ENCODE data around the gene ACP3. TPM values are rescaled to one million over a fixed set of nuclear protein-coding genes. Genes with fewer than 3 reads are reported as not detected.

The ACP3 gene, protein sequence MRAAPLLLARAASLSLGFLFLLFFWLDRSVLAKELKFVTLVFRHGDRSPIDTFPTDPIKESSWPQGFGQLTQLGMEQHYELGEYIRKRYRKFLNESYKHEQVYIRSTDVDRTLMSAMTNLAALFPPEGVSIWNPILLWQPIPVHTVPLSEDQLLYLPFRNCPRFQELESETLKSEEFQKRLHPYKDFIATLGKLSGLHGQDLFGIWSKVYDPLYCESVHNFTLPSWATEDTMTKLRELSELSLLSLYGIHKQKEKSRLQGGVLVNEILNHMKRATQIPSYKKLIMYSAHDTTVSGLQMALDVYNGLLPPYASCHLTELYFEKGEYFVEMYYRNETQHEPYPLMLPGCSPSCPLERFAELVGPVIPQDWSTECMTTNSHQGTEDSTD
- total RNA-seq (not detected), total RNA-seq (0 to 3.1 (median 0) reads per million in 172 experiments)
- polyA plus RNA-seq (2013, experiment 1 of 2) = 2.5 TPM
- polyA plus RNA-seq (2013, experiment 2 of 2) = 1.7 TPM

DNA sequence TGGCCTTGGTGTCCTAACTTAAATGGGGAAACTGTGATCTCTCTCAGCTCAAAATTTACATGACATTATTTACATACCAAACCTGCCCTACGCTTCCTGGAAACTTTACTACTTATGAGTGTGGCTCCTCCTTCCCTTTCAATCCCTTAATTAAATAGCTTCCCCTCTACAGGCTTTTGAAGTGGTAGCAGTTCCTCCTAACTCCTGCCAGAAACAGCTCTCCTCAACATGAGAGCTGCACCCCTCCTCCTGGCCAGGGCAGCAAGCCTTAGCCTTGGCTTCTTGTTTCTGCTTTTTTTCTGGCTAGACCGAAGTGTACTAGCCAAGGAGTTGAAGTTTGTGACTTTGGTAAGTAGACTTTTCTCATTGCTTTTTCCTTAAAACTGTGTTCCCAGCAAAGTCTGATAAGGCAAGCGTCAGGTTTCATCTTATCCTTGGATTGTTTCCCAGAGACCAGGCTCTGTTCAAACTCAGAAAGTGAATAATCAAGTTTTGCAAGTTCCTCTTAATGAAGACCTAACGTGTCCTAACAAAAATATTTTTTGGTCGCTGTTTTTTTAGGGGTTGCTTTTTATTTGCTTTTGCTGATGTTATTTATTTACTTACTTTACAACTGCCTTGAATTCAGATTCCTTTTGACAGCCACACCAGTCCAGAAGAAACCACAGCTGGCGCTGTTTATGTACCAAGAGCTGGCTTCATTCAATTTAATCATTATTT is at the start of gene ACP3:
ACP3 (plus strand) TSS at position 179 of the 720 bp plus-strand sequence; CDS start at position 229, 50 bp downstream.
- no peak within 1 kb of the TSS for H3K4me3 ChIP-seq (ENCODE audit: low read length)
- no peaks in the 10 kb centered on the region for H3K36me3 Mint-ChIP-seq (ENCODE audit: low read depth)
- H3K9me3 ChIP-seq (ENCODE audit: control insufficient read depth in 1 of 2, insufficient read depth in 1 of 2, low read length in 2 of 2) = no peaks in the 10 kb centered on the region
- no peak within 1 kb of the TSS for H3K27ac ChIP-seq (ENCODE audit: low read depth in 1 of 2, low read length in 2 of 2)
- ChIA-PET POLR2A (no interaction called here), CTCF (no interaction called here)
- no peak for ATAC-seq (ENCODE audit: poor library complexity)
- H3K9me3 Mint-ChIP-seq = no peaks in the 10 kb centered on the region
- H3K4me1 ChIP-seq (ENCODE audit: insufficient read depth, low read length) = no peaks in the 10 kb centered on the region
- H3K4me3 Mint-ChIP-seq = no peak within 1 kb of the TSS
- TF ChIP-seq, protein P1, sequence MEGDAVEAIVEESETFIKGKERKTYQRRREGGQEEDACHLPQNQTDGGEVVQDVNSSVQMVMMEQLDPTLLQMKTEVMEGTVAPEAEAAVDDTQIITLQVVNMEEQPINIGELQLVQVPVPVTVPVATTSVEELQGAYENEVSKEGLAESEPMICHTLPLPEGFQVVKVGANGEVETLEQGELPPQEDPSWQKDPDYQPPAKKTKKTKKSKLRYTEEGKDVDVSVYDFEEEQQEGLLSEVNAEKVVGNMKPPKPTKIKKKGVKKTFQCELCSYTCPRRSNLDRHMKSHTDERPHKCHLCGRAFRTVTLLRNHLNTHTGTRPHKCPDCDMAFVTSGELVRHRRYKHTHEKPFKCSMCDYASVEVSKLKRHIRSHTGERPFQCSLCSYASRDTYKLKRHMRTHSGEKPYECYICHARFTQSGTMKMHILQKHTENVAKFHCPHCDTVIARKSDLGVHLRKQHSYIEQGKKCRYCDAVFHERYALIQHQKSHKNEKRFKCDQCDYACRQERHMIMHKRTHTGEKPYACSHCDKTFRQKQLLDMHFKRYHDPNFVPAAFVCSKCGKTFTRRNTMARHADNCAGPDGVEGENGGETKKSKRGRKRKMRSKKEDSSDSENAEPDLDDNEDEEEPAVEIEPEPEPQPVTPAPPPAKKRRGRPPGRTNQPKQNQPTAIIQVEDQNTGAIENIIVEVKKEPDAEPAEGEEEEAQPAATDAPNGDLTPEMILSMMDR (IDR thresholded peaks at IDR 0.05) = no peak
- peak in 3 of 14 experiments; percentile 23 to 33 (median 25) for DNase-seq
- intact Hi-C loops (cut with DNase I, micrococcal nuclease) = no loop called here
- no peak within 1 kb of the TSS for H3K27ac Mint-ChIP-seq
- peaks cover 28% of the 10 kb centered on the region for H3K27me3 Mint-ChIP-seq
- no peaks in the 10 kb centered on the region for H3K4me1 Mint-ChIP-seq (ENCODE audit: low read depth)
- peaks cover 3 to 8% of the 10 kb centered on the region in 2 experiments for H3K27me3 ChIP-seq (ENCODE audit: control insufficient read depth in 1 of 2, insufficient read depth in 2 of 2, low read length in 2 of 2)
- no peaks in the 10 kb centered on the region for H3K36me3 ChIP-seq (ENCODE audit: insufficient read depth, low read length)

DNA sequence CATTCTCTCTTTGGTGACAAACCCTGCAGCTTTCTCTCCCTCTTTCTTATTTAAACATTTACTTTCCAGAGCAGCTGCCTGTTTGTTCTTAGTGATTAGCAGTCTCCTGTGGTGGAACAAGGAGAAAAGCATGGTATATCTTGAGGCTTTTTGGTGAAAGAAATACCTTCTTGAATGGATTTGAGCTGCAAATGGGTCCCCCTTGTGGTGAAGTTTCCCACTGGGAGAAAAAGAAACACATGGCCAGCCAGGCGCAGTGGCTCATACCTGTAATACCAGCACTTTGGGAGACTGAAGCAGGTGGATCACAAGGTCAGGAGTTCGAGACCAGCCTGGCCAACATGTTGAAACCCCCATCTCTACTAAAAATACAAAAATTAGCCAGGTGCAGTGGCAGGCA is 48.3 kb upstream of the ACP3 start:
- ChIA-PET POLR2A (no interaction called here), CTCF (no interaction called here)
- TF ChIP-seq, protein P1 (IDR thresholded peaks at IDR 0.05) = no peak
- Histone ChIP-seq H3K27me3 (ENCODE audit: control insufficient read depth in 1 of 2, insufficient read depth in 2 of 2, low read length in 2 of 2) (peaks cover 0 to 6% of the 10 kb centered on the region in 2 experiments), H3K4me1 (ENCODE audit: insufficient read depth, low read length) (no peaks in the 10 kb centered on the region), H3K9me3 (ENCODE audit: control insufficient read depth in 1 of 2, insufficient read depth in 1 of 2, low read length in 2 of 2) (no peaks in the 10 kb centered on the region), H3K27ac (ENCODE audit: low read depth in 1 of 2, low read length in 2 of 2) (no peak overlapping the region), H3K36me3 (ENCODE audit: insufficient read depth, low read length) (no peaks in the 10 kb centered on the region), H3K4me3 (ENCODE audit: low read length) (no peak overlapping the region)
- Mint-ChIP-seq H3K4me3 (no peak overlapping the region), H3K9me3 (no peaks in the 10 kb centered on the region), H3K4me1 (ENCODE audit: low read depth) (no peaks in the 10 kb centered on the region), H3K27me3 (peaks cover 8% of the 10 kb centered on the region), H3K36me3 (ENCODE audit: low read depth) (no peaks in the 10 kb centered on the region), H3K27ac (no peak overlapping the region)
- DNase-seq (peak in 1 of 14 experiments; percentile 17), ATAC-seq (ENCODE audit: poor library complexity) (no peak)
- intact Hi-C loops (cut with DNase I, micrococcal nuclease) = no loop called here

DNA sequence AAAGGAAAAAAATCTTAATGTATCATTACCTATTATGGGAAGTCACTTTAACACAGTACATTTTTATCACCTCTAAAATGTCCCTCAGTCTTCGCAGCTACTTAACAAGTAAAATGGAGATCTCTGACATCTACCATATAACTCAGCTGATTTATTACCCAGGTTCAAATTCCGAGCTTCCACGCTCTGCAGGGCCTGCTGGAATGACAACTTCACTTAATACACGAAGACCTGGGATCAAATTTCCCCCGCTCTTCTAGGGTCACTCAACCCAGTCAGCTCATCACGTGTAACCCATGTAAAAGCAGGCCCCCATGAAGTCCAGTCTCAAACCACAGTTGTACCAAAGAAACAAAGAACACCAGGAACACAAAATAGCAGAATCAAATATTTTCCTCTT is 44.2 kb upstream of the ACP3 start:
- no peaks in the 10 kb centered on the region for H3K27me3 Mint-ChIP-seq
- H3K9me3 ChIP-seq (ENCODE audit: control insufficient read depth in 1 of 2, insufficient read depth in 1 of 2, low read length in 2 of 2) = peaks cover 0 to 7% of the 10 kb centered on the region in 2 experiments
- no peak overlapping the region for H3K27ac ChIP-seq (ENCODE audit: low read depth in 1 of 2, low read length in 2 of 2)
- H3K27ac Mint-ChIP-seq = no peak overlapping the region
- H3K36me3 ChIP-seq (ENCODE audit: insufficient read depth, low read length) = no peaks in the 10 kb centered on the region
- intact Hi-C loops (cut with DNase I, micrococcal nuclease) = no loop called here
- H3K36me3 Mint-ChIP-seq (ENCODE audit: low read depth) = no peaks in the 10 kb centered on the region
- ChIA-PET POLR2A (no interaction called here), CTCF (no interaction called here)
- H3K4me1 ChIP-seq (ENCODE audit: insufficient read depth, low read length) = no peaks in the 10 kb centered on the region
- DNase-seq (no peak), ATAC-seq (ENCODE audit: poor library complexity) (no peak)
- TF ChIP-seq, protein P1 (IDR thresholded peaks at IDR 0.05) = no peak
- no peak overlapping the region for H3K4me3 ChIP-seq (ENCODE audit: low read length)
- no peak overlapping the region for H3K4me3 Mint-ChIP-seq
- H3K4me1 Mint-ChIP-seq (ENCODE audit: low read depth) = no peaks in the 10 kb centered on the region
- peaks cover 0 to 4% of the 10 kb centered on the region in 2 experiments for H3K27me3 ChIP-seq (ENCODE audit: control insufficient read depth in 1 of 2, insufficient read depth in 2 of 2, low read length in 2 of 2)
- peaks cover 6% of the 10 kb centered on the region for H3K9me3 Mint-ChIP-seq

All from CD4-positive, alpha-beta T cell (primary cell).